WI38 (cell line): ENCODE results near the gene NKRF.

ENCODE experiments used
- H3K4me3 ChIP-seq: 2 replicates; pipeline ENCODE4 v1.5.1; 2011; ENCODE audit warnings: low read depth, mild to moderate bottlenecking, control low read depth, low read length
- TF ChIP-seq, protein P1 (sequence below): IDR thresholded peaks from 2 replicates; pipeline ENCODE4 v1.5.1; 2012; ENCODE audit warnings: low read depth, mild to moderate bottlenecking, control low read depth, low read length

The NKRF gene

DNA sequence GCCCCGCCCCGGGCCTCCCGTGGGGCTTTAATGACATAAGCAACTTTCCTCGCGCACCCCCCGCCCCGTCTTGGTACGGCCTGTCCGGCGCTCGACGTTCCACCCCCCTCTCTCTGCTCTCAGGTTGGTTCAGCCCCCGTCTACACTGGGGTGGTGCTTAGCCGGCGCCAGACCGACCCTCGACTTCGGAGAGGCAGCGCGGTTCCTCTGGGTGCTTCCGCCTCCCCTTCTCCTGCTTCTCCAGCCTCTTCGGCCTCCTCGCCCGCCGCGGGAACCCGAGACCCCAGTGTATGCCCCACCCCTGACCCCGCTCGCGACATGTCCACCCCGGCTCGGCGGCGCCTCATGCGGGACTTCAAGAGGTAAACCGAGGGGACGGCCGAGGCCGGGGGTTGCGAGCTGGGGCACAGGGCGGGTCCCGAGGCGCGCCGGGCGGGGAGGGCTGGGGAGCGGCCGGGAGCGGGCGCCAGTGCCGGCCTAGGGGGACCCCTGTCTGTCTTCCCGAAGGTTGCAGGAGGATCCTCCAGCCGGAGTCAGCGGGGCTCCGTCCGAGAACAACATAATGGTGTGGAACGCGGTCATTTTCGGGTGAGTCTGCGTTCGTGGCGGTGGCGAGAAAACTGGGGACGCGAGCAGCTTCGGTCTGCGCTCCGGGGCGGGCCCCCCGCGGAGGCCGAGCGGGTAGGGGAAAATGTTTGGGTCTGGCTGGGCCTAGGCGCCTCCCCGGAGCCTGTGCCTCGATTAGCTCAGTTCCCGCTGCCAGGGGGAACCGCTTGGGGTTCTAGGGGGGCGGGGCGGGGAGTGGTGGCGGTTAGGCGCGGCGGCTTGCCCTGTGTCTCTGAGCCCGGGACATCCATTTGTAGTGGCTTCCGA lies 31.6 kb downstream of the NKRF start, which contains the start of gene UBE2A:
TSS of gene UBE2A (plus strand) at position 170 of the 873 bp plus-strand sequence. CDS start at position 319, 149 bp downstream.
- TF ChIP-seq, protein P1, sequence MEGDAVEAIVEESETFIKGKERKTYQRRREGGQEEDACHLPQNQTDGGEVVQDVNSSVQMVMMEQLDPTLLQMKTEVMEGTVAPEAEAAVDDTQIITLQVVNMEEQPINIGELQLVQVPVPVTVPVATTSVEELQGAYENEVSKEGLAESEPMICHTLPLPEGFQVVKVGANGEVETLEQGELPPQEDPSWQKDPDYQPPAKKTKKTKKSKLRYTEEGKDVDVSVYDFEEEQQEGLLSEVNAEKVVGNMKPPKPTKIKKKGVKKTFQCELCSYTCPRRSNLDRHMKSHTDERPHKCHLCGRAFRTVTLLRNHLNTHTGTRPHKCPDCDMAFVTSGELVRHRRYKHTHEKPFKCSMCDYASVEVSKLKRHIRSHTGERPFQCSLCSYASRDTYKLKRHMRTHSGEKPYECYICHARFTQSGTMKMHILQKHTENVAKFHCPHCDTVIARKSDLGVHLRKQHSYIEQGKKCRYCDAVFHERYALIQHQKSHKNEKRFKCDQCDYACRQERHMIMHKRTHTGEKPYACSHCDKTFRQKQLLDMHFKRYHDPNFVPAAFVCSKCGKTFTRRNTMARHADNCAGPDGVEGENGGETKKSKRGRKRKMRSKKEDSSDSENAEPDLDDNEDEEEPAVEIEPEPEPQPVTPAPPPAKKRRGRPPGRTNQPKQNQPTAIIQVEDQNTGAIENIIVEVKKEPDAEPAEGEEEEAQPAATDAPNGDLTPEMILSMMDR = no peak
- peak within 1 kb of the TSS; percentile 71 for H3K4me3 ChIP-seq

DNA sequence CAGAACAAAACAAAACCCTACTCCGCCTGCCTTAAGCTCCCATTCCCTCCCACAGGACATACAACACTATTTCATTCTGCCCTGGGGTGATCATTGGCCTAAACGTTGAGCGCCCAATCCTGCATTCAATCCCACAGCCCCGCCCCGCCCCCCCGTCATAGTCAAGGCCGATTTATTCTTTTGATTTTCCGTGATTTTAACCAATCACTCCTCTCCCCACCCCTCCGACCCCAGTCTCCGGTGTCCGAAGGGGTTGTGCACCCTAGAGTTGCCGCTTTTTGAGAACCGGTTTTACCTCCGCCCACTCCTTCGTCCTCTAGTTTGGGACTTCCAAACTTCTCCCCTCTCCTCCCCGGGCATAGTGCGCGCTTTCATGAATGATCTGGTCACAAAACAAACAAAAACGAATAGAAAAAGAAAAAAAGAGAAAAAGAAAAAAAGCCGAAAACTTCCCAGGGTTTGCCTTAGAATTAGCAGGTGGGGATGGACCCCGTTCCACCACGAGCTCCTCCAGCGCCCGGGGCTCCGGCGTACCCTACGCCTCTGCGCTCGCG lies 32.3 kb downstream of the NKRF start:
- H3K4me3 ChIP-seq = peak overlapping the region; percentile 71
- TF ChIP-seq, protein P1 = no peak

DNA sequence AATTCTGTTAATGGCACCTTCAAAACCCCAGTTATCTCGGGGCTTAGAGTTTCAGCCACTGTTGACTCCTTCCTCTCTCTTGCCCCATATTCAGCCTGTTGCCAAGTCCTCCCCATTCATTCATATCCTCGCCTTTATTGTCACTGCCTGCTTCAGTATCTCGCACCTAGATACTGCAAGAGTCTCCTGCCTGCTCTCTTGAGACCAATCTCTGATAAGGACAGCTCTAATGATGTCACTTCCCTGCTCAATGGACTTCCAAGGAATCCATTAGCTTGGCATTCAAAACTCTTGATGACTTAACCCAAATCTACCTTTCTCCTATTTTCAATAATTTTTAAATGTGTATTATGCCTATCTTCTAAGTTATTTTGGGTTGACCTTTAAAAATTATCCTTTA lies 33.0 kb downstream of the NKRF start:
- H3K4me3 ChIP-seq = peak overlapping the region; percentile 71
- TF ChIP-seq, protein P1 = no peak

DNA sequence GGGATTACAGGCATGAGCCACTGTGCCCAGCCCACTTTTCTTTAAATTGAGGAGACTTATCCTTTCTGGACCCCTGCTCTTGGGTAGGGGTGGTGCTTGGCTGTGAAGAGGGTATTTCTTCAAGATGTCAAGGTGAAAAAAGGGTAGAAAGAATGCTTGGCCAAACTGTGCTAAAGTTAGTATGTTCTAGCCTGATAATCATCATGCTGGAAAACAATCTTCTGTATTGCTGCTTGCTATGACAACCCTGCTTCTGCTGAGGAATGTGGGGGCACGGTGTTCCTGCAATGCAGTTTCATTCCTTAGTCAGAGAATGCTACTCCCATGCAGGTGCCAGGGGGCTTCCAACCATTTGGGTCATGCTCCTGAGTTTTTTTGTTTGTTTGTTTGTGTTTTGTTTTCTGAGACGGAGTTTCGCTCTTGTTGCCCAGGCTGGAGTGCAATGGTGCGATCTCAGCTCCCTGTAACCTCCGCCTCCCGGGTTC lies 35.8 kb downstream of the NKRF start:
- H3K4me3 ChIP-seq = no peak overlapping the region
- TF ChIP-seq, protein P1 = no peak

DNA sequence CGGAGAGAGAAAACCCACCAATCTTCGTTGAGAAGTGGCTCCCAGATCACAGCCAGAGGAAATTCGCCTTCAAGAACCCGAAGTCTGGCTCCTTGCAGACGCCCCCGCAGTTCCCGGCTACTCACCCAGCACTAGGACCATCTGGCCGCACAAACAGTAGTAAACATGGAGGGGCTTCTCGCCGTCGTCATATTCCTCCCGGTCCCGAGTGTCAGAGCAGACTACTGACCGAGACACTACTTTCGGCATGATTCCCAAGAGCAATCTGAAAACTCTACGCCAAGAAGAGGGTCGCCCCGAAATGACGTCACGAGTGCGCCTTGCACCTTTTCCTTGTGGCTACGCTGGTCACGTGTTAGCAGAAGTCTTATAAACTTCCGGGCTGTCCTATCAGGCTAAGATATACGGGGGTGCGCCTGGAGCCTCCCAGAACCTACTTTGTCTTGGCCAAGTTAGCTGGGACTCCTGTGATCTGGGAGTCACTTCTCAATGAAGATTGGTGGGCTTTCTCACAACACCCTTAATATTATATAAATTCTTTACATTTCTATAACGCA lies 41.0 kb downstream of the NKRF start, which contains the start of gene STEEP1:
TSS of gene STEEP1 (minus strand) at position 303 of the 557 bp plus-strand sequence. CDS start at position 249, 54 bp downstream.
- H3K4me3 ChIP-seq = peak within 1 kb of the TSS; percentile 63
- TF ChIP-seq, protein P1 = no peak

DNA sequence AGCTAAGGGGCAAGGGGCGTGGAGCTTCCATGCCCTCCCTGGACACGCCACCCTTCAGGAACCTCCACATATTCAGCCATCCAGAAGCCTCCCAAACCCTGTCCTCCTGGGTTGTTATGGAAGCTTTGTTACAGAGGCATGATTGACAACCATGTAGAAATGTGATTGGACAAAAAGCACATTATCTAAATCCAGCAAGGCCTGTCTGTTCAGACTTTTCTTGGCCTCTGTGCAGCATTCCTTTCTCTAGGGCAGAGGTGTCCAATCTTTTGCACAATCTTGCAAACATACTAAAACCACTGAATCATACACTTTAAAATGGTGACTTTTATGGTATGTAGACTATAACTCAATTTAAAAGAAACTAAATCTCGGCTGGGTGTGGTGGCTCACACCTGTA lies 53.7 kb downstream of the NKRF start:
- no peak overlapping the region for H3K4me3 ChIP-seq
- TF ChIP-seq, protein P1 = no peak
